Measurements from ENCODE around the gene SRXN1.

The SRXN1 gene

DNA sequence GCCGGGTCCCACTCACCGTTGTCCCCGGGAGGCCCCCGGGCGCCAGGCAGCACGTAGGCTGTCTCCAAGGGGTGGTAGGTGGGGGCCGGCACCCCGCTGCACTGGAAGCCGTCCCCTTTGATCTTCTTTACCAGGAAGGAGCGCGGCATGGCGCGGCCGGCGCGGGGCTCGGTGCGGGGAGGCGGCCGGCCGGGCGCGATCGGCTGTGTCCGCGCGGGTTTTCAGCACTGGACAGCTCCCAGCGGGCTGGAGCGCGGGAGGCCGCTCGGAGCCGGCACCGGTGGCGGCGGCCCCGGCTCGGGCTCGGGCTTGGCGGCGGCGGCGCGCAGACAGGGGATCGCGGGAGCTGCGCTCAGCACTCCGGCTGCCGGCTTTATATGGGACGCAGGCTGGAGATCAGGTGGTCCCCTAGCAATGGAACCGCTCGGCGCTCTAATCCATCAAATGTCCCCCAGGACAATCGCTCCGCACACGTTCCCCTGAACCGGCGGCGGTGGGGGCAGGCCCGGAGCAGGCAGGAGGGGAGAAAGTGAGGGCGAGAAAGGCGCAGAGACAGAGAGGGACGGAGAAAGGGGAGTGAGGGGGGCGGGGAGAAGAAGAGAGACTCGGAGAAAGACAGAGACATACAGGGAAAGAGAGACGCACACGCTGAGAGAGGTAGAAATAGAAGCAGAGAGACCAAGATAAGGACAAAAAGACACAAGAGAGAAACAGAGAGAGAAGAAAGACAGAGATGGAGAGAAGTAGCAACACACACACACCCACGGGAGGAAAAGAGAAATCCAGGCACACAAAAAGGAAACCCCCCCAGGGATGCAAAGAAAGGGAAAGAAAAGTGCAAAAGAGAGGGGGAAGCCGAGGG, 22.7 kb upstream of the SRXN1 start, which contains the start of gene SCRT2:
SCRT2 (minus strand) TSS at position 350 of the 862 bp plus-strand sequence; CDS start at position 149, 201 bp downstream.
- peak; percentile 30 to 41 for DNase-seq (ENCODE audit: low read depth in 2 of 2)

- no peak for DNase-seq (ENCODE audit: low read depth in 2 of 2)
These were observed 22.0 kb upstream of the SRXN1 start for GRCh38 chr20:675033-675452.

DNA sequence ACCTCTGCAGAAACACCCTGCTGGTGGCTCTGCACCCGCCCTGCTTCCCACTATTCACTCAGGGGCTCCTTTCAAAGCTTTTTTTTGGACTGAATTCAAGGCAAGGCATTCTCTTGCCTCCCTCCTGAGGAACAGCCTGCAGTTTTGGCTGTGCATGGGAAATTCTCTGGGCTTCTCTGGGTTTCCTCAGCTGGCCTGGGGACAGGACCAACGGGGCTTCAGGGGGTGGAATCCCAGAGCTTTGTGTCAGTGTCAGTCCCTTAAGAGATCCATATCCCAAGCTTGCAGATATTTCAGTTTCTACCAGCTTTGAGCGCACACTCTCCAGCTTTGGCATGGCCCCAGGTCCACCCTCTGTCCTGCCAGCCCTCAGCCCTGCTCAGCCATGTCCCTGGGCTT, 20.6 kb upstream of the SRXN1 start:
- no peak for DNase-seq (ENCODE audit: low read depth in 2 of 2)

- no peak for DNase-seq (ENCODE audit: low read depth in 2 of 2)
These were observed 20.1 kb upstream of the SRXN1 start for GRCh38 chr20:672963-673602.

GRCh38 chr20:671252-672030, 18.4 kb upstream of the SRXN1 start:
- no peak for DNase-seq (ENCODE audit: low read depth in 2 of 2)

- DNase-seq (ENCODE audit: low read depth in 2 of 2): no peak
These were observed 16.6 kb upstream of the SRXN1 start for GRCh38 chr20:669573-669972.

- DNase-seq (ENCODE audit: low read depth in 2 of 2): no peak
These were observed 15.6 kb upstream of the SRXN1 start for GRCh38 chr20:668638-669037.

DNA sequence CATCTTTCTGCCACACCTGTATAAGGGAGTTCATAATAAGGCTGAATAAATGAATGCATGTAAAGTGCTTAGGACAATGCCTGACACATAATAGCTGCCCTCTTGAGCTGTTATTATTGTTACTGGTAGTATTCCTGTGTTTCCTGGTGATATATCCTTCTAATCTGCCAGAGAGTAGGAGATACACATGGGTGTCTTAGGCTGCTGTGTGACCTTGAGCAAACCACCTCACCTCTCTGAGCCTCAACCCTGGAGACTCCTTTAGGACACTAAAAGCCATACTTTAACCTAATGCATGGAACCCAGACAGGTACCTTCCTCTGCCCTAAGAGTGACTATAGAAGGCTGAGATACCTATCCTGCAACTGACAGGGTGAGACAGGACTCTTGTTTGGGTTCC, 15.1 kb upstream of the SRXN1 start:
- DNase-seq (ENCODE audit: low read depth in 2 of 2): no peak

- peak; percentile 21 to 39 for DNase-seq (ENCODE audit: low read depth in 2 of 2)
These were observed 14.5 kb upstream of the SRXN1 start for GRCh38 chr20:667351-668034.

GRCh38 chr20:666877-667276, 13.9 kb upstream of the SRXN1 start:
- no peak for DNase-seq (ENCODE audit: low read depth in 2 of 2)

DNA sequence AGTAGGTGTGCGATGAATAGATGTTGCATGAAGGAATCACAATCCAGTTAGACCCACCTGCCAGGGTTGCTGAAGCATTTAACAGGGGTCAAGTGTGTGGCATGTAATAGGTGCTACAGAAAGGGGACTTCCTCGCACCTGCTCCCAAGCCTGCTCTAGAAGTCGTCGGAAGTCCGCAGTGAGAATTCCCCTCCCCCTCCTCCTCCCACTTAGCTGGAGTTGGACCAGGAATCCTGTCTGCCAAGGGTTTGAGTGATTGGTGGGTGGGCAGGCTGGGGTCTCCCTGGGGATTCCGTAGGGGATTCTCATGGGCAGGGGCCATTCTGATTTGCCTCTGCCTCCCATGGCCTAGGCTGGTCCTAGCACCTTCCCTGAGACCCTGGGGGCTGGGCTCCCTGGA, 12.3 kb upstream of the SRXN1 start:
- DNase-seq (ENCODE audit: low read depth in 2 of 2): no peak

DNA sequence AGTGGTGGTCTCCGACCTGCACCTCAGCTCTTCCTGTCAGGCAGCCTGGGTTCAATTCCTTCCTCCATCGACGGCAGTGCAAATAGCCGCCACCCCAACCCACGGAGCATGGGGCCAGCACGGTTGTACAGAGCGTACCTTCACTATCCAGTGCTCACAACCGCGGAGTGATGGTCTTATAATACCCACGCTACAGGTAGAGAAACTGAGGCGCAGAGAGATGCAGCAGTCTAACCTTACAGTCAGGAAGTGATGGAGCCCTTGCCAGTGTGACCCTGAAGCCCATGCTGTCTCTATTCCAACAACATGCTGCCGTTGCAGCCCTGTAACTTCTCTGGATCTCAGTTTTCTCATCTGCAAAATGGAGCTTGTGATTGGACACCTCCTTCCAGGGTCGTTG, 11.6 kb upstream of the SRXN1 start:
- no peak for DNase-seq (ENCODE audit: low read depth in 2 of 2)

- no peak for DNase-seq (ENCODE audit: low read depth in 2 of 2)
These were observed 11.2 kb upstream of the SRXN1 start for GRCh38 chr20:664151-664550.

- no peak for DNase-seq (ENCODE audit: low read depth in 2 of 2)
These were observed 10.5 kb upstream of the SRXN1 start for GRCh38 chr20:663315-664090.

- DNase-seq (ENCODE audit: low read depth in 2 of 2): no peak
These were observed 9.5 kb upstream of the SRXN1 start for GRCh38 chr20:662277-663192.

DNA sequence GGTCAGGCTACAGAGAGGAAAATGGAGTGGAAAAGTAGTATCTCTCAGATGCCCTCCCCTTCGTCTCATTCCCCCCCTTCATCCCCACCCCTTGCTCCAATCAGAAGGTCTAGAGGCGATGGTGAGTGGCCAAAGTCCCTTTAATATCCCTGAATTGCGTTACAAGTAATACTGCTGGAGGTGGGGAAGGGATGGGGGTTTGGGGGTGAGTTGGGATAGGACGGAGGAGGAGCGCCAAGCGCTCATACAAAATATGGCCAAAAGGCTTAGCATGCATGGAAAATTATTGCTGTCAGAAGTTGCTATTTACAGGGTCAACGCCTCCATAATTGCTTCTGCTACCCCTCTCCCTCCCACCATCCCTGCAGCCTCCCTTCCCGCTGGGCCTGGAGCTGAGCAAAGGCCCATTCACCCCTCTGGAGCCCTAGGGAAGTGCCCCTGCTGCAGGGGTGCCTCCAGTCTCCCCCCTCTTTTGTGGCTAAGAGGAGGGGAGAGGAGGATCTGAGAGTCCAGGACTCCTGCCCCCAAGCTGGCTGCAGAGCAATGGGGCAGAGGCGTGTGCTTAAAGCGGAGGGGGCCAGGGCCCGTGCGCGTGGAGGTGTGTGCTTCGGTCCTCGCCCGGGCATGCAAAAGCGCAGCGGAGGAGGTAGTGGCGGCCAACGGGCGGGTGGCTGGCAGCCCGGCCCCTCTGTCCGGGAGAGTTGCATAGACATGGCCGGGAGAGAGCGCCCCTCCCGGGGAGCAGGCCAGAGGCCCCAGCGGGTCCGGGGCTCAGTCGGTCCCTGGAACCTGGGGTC, 8.7 kb upstream of the SRXN1 start:
- no peak for DNase-seq (ENCODE audit: low read depth in 2 of 2)

GRCh38 chr20:658731-659291, 5.8 kb upstream of the SRXN1 start:
- DNase-seq (ENCODE audit: low read depth in 2 of 2): no peak

DNA sequence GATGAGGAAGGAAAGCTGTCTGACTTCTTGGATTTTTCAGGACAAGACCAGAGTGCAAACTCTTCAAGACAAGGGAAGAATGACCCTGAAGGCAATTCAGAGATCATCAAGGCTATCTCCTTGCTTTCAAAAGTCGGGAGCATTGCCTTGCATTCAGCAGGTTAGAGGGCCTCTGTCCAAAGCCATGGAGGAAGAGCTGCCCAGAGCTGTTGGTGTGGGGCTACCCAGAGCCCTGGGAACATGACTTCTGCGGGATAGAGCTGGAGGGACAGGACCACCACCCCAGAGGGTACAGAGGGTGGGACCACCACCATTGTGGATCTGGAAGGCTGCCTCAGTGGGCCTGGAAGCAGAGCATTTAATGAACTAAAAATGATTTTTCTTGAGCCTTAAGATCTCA, 5.2 kb upstream of the SRXN1 start:
- DNase-seq (ENCODE audit: low read depth in 2 of 2): no peak
